Activated CD4-positive, alpha-beta T cell treated with anti-CD3 and anti-CD28 coated beads, Interleukin-2, amount 50 U/mL, for 16 hours (primary cell): ENCODE data around the gene SCD5.

Experiments used
- DNase-seq: peaks from one replicate; pipeline ENCODE4 v3.0.0-alpha.2; 2020

Gene SCD5

GRCh38 chr4:82718162-82718940 is 80.2 kb downstream of the SCD5 start:
- DNase-seq: no peak

- no peak for DNase-seq
These were observed 82.6 kb downstream of the SCD5 start for GRCh38 chr4:82715731-82716617.

GRCh38 chr4:82713856-82714255 is 84.7 kb downstream of the SCD5 start:
- DNase-seq: no peak

GRCh38 chr4:82712561-82712960 is 86.0 kb downstream of the SCD5 start:
- no peak for DNase-seq

- no peak for DNase-seq
These were observed 87.3 kb downstream of the SCD5 start for GRCh38 chr4:82711158-82711785.

- DNase-seq: no peak
These were observed 88.2 kb downstream of the SCD5 start for GRCh38 chr4:82710197-82710929.

- no peak for DNase-seq
These were observed 89.6 kb downstream of the SCD5 start for GRCh38 chr4:82708982-82709381.

GRCh38 chr4:82706349-82707000 is 92.1 kb downstream of the SCD5 start:
- DNase-seq: no peak

GRCh38 chr4:82705928-82706300 is 92.7 kb downstream of the SCD5 start:
- DNase-seq: no peak

GRCh38 chr4:82705169-82705927 is 93.2 kb downstream of the SCD5 start:
- no peak for DNase-seq

- no peak for DNase-seq
These were observed 94.4 kb downstream of the SCD5 start for GRCh38 chr4:82704156-82704555.

GRCh38 chr4:82698412-82698811 is 100.2 kb downstream of the SCD5 start:
- no peak for DNase-seq

GRCh38 chr4:82697561-82697960 is 101.0 kb downstream of the SCD5 start:
- no peak for DNase-seq

GRCh38 chr4:82696117-82696860 is 102.3 kb downstream of the SCD5 start:
- no peak for DNase-seq

GRCh38 chr4:82694892-82695291 is 103.7 kb downstream of the SCD5 start:
- DNase-seq: no peak

- no peak for DNase-seq
These were observed 104.5 kb downstream of the SCD5 start for GRCh38 chr4:82694046-82694445.

GRCh38 chr4:82692101-82692780 is 106.4 kb downstream of the SCD5 start:
- DNase-seq: no peak

- DNase-seq: no peak
These were observed 107.2 kb downstream of the SCD5 start for GRCh38 chr4:82691431-82691830.

GRCh38 chr4:82688091-82688795 is 110.4 kb downstream of the SCD5 start:
- no peak for DNase-seq

- DNase-seq: no peak
These were observed 111.1 kb downstream of the SCD5 start for GRCh38 chr4:82687531-82687930.
